ENCODE data around the gene LAMA2. TPM values are rescaled to one million over a fixed set of nuclear protein-coding genes. Genes with fewer than 3 reads are reported as not detected.

LAMA2 gene
- total and polyA plus RNA-seq, 2 of the 13 experiments (the other 11 are each of a cell fraction or from before 2014, with no cell fraction given), result 0.11 to 0.28 TPM

DNA sequence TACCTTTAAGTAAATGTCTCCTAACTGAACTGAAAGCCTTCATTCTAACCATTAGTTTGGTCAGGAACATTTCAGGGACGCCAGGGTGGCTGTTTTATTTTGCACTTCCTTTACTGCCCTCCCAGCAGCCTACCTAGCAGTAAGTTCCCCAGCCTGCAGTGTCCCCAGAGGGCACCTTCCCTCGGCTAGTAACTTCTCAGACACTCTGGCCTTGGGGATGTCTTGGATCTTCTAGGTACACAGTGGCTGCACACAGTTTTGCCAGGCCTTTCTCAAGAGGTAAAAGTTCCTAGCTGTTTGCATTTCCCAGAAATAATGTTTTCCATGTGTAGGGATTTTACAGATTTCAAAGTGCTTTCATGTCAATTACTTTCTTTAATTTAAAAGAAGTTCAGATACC lies 378 bp upstream of the LAMA2 start (continued):
- TF ChIP-seq ZNF513 (CRISPR knock-in tag; conservative IDR thresholded peaks at IDR 0.05) (no peak), TOPORS (CRISPR knock-in tag; IDR thresholded peaks at IDR 0.05) (no peak)

DNA sequence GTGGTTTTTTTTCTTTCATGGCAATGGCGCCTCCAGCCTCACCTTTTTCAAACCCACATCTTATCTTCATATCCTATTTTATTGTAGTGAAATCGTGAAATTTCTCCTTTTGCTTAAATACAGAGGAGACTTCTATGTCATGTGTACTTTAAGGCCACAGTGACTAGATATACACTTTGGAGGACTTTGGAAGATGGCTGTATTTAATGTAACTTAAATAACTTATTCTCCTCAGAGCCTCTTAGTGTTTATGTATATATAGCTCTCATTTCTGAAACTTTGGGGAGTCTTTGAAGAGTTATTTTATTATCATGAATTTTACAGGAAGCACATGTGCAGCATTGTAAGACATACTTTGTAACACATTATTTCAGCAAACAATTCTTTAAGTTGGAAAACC lies 968 bp downstream of the LAMA2 start:
- no peaks in the 10 kb centered on the region for H4K20me1 ChIP-seq (ENCODE audit: insufficient read depth, low read length)
- in situ Hi-C loops (cut with HindIII; ENCODE audit: extremely low pct_ligation_motif_present, low pct_unique_long_range_greater_than_20kb), result no loop called here
- no TSS peak for BruUV-seq (replicated peaks)
- no peaks in the 10 kb centered on the region for H3K4me1 ChIP-seq (ENCODE audit: insufficient read depth, low read length)
- no peak overlapping the region for H3K4me3 ChIP-seq (replicated peaks in 1 of 3; ENCODE audit: insufficient read depth in 1 of 3, low read depth in 2 of 3, low read length in 3 of 3)
- CTCF ChIA-PET (ENCODE audit: low intra/inter-chr PET ratio, low total read pairs), result no interaction called here
- peaks cover 2 to 10% of the 10 kb centered on the region in 2 experiments; a peak in 3 of 5 replicates for H3K27me3 ChIP-seq (ENCODE audit: control insufficient read depth in 1 of 2, insufficient read depth in 2 of 2, low read length in 2 of 2)
- WGBS (ENCODE audit: low lambda C conversion rate), result 34% methylated on average over 2 of the region's 2 CpGs
- H2AFZ ChIP-seq (ENCODE audit: low read length), result no peak overlapping the region
- H3K36me3 ChIP-seq (replicated peaks in 1 of 2; ENCODE audit: control insufficient read depth in 1 of 2, insufficient read depth in 2 of 2, low read length in 2 of 2), result no peaks in the 10 kb centered on the region
- H3K9me3 ChIP-seq (ENCODE audit: low read length), result no peaks in the 10 kb centered on the region
- FAIRE-seq (no peak), DNase-seq (ENCODE audit: low spot score) (no peak), ATAC-seq (no peak)
- intact Hi-C loops (cut with micrococcal nuclease; ENCODE audit: unreplicated experiment), result no loop called here
- POLR2A ChIA-PET, result no interaction called here
- H3K27ac ChIP-seq (ENCODE audit: extremely low read length, insufficient read depth, low read length), result no peak overlapping the region
- no peak overlapping the region for H3K9ac ChIP-seq (ENCODE audit: insufficient read depth, low read depth, low read length)
- H3K4me2 ChIP-seq (ENCODE audit: low read depth, low read length), result no peak overlapping the region
- H3K79me2 ChIP-seq (ENCODE audit: insufficient read depth, low read length), result no peaks in the 10 kb centered on the region
- no peak for TF ChIP-seq BCLAF1 (IDR thresholded peaks at IDR 0.05)
- TF ChIP-seq TRAFD1 (CRISPR knock-in tag; IDR thresholded peaks at IDR 0.05; ENCODE audit: borderline replicate concordance), result no peak
- no peak for TF ChIP-seq XBP1 (CRISPR knock-in tag; IDR thresholded peaks at IDR 0.05)
- TF ChIP-seq, protein P1, sequence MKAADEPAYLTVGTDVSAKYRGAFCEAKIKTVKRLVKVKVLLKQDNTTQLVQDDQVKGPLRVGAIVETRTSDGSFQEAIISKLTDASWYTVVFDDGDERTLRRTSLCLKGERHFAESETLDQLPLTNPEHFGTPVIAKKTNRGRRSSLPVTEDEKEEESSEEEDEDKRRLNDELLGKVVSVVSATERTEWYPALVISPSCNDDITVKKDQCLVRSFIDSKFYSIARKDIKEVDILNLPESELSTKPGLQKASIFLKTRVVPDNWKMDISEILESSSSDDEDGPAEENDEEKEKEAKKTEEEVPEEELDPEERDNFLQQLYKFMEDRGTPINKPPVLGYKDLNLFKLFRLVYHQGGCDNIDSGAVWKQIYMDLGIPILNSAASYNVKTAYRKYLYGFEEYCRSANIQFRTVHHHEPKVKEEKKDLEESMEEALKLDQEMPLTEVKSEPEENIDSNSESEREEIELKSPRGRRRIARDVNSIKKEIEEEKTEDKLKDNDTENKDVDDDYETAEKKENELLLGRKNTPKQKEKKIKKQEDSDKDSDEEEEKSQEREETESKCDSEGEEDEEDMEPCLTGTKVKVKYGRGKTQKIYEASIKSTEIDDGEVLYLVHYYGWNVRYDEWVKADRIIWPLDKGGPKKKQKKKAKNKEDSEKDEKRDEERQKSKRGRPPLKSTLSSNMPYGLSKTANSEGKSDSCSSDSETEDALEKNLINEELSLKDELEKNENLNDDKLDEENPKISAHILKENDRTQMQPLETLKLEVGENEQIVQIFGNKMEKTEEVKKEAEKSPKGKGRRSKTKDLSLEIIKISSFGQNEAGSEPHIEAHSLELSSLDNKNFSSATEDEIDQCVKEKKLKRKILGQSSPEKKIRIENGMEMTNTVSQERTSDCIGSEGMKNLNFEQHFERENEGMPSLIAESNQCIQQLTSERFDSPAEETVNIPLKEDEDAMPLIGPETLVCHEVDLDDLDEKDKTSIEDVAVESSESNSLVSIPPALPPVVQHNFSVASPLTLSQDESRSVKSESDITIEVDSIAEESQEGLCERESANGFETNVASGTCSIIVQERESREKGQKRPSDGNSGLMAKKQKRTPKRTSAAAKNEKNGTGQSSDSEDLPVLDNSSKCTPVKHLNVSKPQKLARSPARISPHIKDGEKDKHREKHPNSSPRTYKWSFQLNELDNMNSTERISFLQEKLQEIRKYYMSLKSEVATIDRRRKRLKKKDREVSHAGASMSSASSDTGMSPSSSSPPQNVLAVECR (CRISPR knock-in tag; IDR thresholded peaks at IDR 0.05; ENCODE audit: borderline replicate concordance), result no peak
- TF ChIP-seq, protein P2, sequence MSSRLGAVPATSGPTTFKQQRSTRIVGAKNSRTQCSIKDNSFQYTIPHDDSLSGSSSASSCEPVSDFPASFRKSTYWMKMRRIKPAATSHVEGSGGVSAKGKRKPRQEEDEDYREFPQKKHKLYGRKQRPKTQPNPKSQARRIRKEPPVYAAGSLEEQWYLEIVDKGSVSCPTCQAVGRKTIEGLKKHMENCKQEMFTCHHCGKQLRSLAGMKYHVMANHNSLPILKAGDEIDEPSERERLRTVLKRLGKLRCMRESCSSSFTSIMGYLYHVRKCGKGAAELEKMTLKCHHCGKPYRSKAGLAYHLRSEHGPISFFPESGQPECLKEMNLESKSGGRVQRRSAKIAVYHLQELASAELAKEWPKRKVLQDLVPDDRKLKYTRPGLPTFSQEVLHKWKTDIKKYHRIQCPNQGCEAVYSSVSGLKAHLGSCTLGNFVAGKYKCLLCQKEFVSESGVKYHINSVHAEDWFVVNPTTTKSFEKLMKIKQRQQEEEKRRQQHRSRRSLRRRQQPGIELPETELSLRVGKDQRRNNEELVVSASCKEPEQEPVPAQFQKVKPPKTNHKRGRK (CRISPR knock-in tag; IDR thresholded peaks at IDR 0.05), result no peak
- no peak for TF ChIP-seq JUNB (CRISPR knock-in tag; IDR thresholded peaks at IDR 0.05; ENCODE audit: borderline replicate concordance)
- TF ChIP-seq WIZ (CRISPR knock-in tag; IDR thresholded peaks at IDR 0.05), result no peak
- no peak for TF ChIP-seq CC2D1A (CRISPR knock-in tag; IDR thresholded peaks at IDR 0.05)
- TF ChIP-seq ZFYVE20 (CRISPR knock-in tag; IDR thresholded peaks at IDR 0.05; ENCODE audit: borderline replicate concordance, low read depth), result no peak

All from HepG2 (cell line).